GM12801 (cell line): ENCODE data around the gene ADI1.

Experiments
- TF ChIP-seq, protein P1 (sequence below): IDR thresholded peaks from one replicate; pipeline ENCODE4 v1.5.1; 2011; ENCODE audit warnings: control low read depth; ENCODE audit not compliant: insufficient read length; ENCODE audit errors: extremely low read depth

Gene ADI1

DNA sequence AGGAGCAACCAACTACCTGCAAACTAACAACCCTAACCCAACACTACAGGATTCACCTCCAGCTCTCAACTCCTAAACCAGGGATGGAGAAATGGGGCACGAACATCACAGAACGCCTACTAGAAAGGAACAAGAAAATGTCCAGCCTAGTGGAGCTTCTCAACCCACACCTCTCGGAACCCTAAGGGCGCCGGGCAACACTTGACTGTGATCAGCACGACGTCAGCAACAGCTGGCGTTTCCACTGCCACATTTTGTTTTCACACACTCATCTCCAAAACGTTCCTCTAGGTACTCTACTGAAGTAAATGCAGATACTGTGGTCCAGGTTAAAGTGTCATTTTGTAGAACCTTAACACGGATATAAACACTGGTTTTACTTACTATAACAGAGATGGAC, 34.6 kb upstream of the ADI1 start:
- TF ChIP-seq, protein P1, sequence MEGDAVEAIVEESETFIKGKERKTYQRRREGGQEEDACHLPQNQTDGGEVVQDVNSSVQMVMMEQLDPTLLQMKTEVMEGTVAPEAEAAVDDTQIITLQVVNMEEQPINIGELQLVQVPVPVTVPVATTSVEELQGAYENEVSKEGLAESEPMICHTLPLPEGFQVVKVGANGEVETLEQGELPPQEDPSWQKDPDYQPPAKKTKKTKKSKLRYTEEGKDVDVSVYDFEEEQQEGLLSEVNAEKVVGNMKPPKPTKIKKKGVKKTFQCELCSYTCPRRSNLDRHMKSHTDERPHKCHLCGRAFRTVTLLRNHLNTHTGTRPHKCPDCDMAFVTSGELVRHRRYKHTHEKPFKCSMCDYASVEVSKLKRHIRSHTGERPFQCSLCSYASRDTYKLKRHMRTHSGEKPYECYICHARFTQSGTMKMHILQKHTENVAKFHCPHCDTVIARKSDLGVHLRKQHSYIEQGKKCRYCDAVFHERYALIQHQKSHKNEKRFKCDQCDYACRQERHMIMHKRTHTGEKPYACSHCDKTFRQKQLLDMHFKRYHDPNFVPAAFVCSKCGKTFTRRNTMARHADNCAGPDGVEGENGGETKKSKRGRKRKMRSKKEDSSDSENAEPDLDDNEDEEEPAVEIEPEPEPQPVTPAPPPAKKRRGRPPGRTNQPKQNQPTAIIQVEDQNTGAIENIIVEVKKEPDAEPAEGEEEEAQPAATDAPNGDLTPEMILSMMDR: no peak

GRCh38 chr2:3547915-3548314, 28.6 kb upstream of the ADI1 start:
- TF ChIP-seq, protein P1: no peak

DNA sequence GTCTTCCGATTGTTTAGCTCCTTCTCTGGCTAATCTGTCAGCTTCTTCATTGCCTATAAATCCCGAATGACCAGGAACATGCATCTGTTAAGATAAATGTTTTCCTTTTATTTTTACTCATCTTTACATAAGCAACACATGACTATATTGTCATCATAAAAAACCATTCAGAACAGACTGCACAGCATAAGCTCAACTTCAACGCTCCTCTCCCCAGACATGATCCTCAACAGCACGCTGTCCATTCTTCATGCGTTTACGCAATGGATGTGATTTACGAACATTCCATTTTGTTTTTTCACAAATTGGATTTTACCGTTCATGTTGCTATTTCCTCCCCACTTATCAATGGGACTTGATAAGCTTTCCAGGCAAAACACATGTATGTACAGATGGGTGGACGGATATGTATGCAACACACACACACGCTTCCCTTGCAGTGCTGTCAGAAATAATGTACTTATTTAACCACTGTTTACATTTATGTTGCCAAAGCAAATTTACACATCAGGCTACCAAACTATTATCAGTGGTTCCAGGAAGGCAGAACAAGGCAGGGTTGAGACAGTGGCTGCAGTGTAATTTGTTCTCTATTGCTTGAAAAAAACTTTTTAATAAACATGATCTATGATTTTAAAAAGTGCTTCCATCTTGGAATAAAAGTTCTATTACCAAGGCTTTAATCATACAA, 26.6 kb upstream of the ADI1 start:
- TF ChIP-seq, protein P1: no peak

- TF ChIP-seq, protein P1: no peak
Measured at GRCh38 chr2:3543023-3543683, 23.8 kb upstream of the ADI1 start.

GRCh38 chr2:3542107-3542506, 22.8 kb upstream of the ADI1 start:
- TF ChIP-seq, protein P1: no peak

- TF ChIP-seq, protein P1: no peak
Measured at GRCh38 chr2:3539836-3540235, 20.5 kb upstream of the ADI1 start.

GRCh38 chr2:3536682-3537632, 17.6 kb upstream of the ADI1 start:
- TF ChIP-seq, protein P1: no peak
